Thymus (tissue), 11 donors: Measurements from ENCODE around the gene ZNF521. TPM values are rescaled to one million over a fixed set of nuclear protein-coding genes. Genes with fewer than 3 reads are reported as not detected.
A peak's percentile ranks its signal among the peaks of the same experiment; 100 is the strongest.

Source experiments
- DNase-seq, 9 donors: peaks; one replicate each; pipeline ENCODE4 v3.0.0-alpha.2; 2013; ENCODE audit warnings: low spot score in 9 of 9, low read depth in 6 of 9, missing footprints in 1 of 9
- H3K27ac ChIP-seq, 2 donors: one replicate each; pipeline ENCODE4 v1.5.1; 2013; ENCODE audit warnings: control low read depth in 1 of 2, low read depth in 1 of 2, low read length in 1 of 2, mild to moderate bottlenecking in 1 of 2, moderate library complexity in 1 of 2
- H3K27me3 ChIP-seq, 2 donors: one replicate each; pipeline ENCODE4 v1.5.1; 2013; ENCODE audit warnings: low read length in 1 of 2; ENCODE audit not compliant: control insufficient read depth in 2 of 2, insufficient read depth in 1 of 2
- H3K36me3 ChIP-seq, 2 donors: one replicate each; pipeline ENCODE4 v1.5.1; 2013; ENCODE audit warnings: low read length in 1 of 2, mild to moderate bottlenecking in 1 of 2, moderate library complexity in 1 of 2; ENCODE audit not compliant: control insufficient read depth in 2 of 2, insufficient read depth in 2 of 2
- H3K4me1 ChIP-seq, 2 donors: one replicate each; pipeline ENCODE4 v1.5.1; 2013; ENCODE audit warnings: low read length in 2 of 2; ENCODE audit not compliant: control insufficient read depth in 2 of 2, insufficient read depth in 2 of 2
- H3K4me3 ChIP-seq, 2 donors: one replicate each; pipeline ENCODE4 v1.5.1; 2013; ENCODE audit warnings: low read length in 2 of 2, control low read depth in 1 of 2, mild to moderate bottlenecking in 1 of 2
- H3K9me3 ChIP-seq, 2 donors: one replicate each; pipeline ENCODE4 v1.5.1; 2013; ENCODE audit warnings: low read length in 1 of 2, mild to moderate bottlenecking in 1 of 2; ENCODE audit not compliant: control insufficient read depth in 2 of 2, insufficient read depth in 1 of 2
- WGBS: extraction: QIAGEN DNeasy Blood & Tissue Kit; methylation state at CpG from one replicate; pipeline ENCODE4 v1.1.7; 2013; 5-methylcytosine and 5-hydroxymethylcytosine counted together
- polyA plus RNA-seq: library from polyadenylated mRNA; stranded (reverse); fragments of 200-250 nt; gene quantifications from one replicate; pipeline ENCODE4 v1.2.3, GENCODE V29; 2013
- total RNA-seq: library from RNA; stranded (reverse); fragments of 120-200 nt; gene quantifications from one replicate; pipeline ENCODE4 v1.2.4, GENCODE V29; 2013
- donor health status: healthy.

ZNF521 gene
- total and polyA plus RNA-seq, 2 donors, result 3.7 to 9.2 TPM

GRCh38 chr18:25326361-25326952 lies 25.5 kb downstream of the ZNF521 start:
- H3K36me3 ChIP-seq, result no peaks in the 10 kb centered on the region
- no peak overlapping the region for H3K27ac ChIP-seq
- DNase-seq, result no peak
- no peaks in the 10 kb centered on the region for H3K27me3 ChIP-seq
- no peaks in the 10 kb centered on the region for H3K9me3 ChIP-seq
- H3K4me3 ChIP-seq, result no peak overlapping the region
- peaks cover 0 to 4% of the 10 kb centered on the region in 2 donors for H3K4me1 ChIP-seq
- WGBS, result 95% methylated on average over 4 of the region's 4 CpGs

GRCh38 chr18:25322806-25323205 lies 29.2 kb downstream of the ZNF521 start:
- Histone ChIP-seq H3K9me3 (no peaks in the 10 kb centered on the region), H3K4me1 (peaks cover 0 to 3% of the 10 kb centered on the region in 2 donors), H3K27ac (no peak overlapping the region), H3K36me3 (no peaks in the 10 kb centered on the region), H3K27me3 (no peaks in the 10 kb centered on the region), H3K4me3 (no peak overlapping the region)
- WGBS, result 95% methylated on average over 4 of the region's 4 CpGs
- no peak for DNase-seq

GRCh38 chr18:25316381-25317018 lies 35.5 kb downstream of the ZNF521 start:
- Histone ChIP-seq H3K36me3 (no peaks in the 10 kb centered on the region), H3K4me1 (no peaks in the 10 kb centered on the region)
- 83% methylated on average over 9 of the region's 9 CpGs for WGBS

GRCh38 chr18:25314838-25315190 lies 37.2 kb downstream of the ZNF521 start:
- Histone ChIP-seq H3K9me3 (no peaks in the 10 kb centered on the region), H3K27me3 (no peaks in the 10 kb centered on the region), H3K4me1 (no peaks in the 10 kb centered on the region), H3K36me3 (no peaks in the 10 kb centered on the region), H3K4me3 (no peak overlapping the region), H3K27ac (no peak overlapping the region)
- no peak for DNase-seq

More at GRCh38 chr18:25316381-25317018, 35.5 kb downstream of the ZNF521 start:
- Histone ChIP-seq H3K27me3 (no peaks in the 10 kb centered on the region), H3K4me3 (no peak overlapping the region), H3K27ac (no peak overlapping the region), H3K9me3 (no peaks in the 10 kb centered on the region)
- DNase-seq, result no peak

GRCh38 chr18:25314151-25314837 lies 37.7 kb downstream of the ZNF521 start:
- Histone ChIP-seq H3K36me3 (no peaks in the 10 kb centered on the region), H3K4me1 (no peaks in the 10 kb centered on the region), H3K27ac (no peak overlapping the region), H3K4me3 (no peak overlapping the region), H3K9me3 (no peaks in the 10 kb centered on the region), H3K27me3 (no peaks in the 10 kb centered on the region)
- no peak for DNase-seq
- WGBS, result 97% methylated on average over 3 of the region's 3 CpGs

GRCh38 chr18:25313268-25313667 lies 38.7 kb downstream of the ZNF521 start:
- Histone ChIP-seq H3K4me3 (no peak overlapping the region), H3K9me3 (no peaks in the 10 kb centered on the region), H3K27ac (no peak overlapping the region), H3K36me3 (no peaks in the 10 kb centered on the region), H3K27me3 (no peaks in the 10 kb centered on the region), H3K4me1 (no peaks in the 10 kb centered on the region)
- no peak for DNase-seq
- 68% methylated on average over 1 of the region's 1 CpG for WGBS

GRCh38 chr18:25310045-25310444 lies 41.9 kb downstream of the ZNF521 start:
- Histone ChIP-seq H3K4me1 (no peaks in the 10 kb centered on the region), H3K27ac (no peak overlapping the region), H3K27me3 (no peaks in the 10 kb centered on the region), H3K9me3 (no peaks in the 10 kb centered on the region), H3K4me3 (no peak overlapping the region), H3K36me3 (no peaks in the 10 kb centered on the region)
- DNase-seq, result peak in 2 of 9 donors; percentile 14 to 45

- WGBS, result 83% methylated on average over 3 of the region's 3 CpGs
- no peak overlapping the region for H3K4me3 ChIP-seq
- H3K9me3 ChIP-seq, result no peaks in the 10 kb centered on the region
Measured at GRCh38 chr18:25308381-25308780, 43.6 kb downstream of the ZNF521 start.

GRCh38 chr18:25307192-25307591 lies 44.8 kb downstream of the ZNF521 start:
- no peak for DNase-seq
- Histone ChIP-seq H3K27me3 (no peaks in the 10 kb centered on the region), H3K4me3 (no peak overlapping the region), H3K27ac (no peak overlapping the region), H3K4me1 (no peaks in the 10 kb centered on the region), H3K9me3 (no peaks in the 10 kb centered on the region), H3K36me3 (no peaks in the 10 kb centered on the region)
- 97% methylated on average over 1 of the region's 1 CpG for WGBS

More at GRCh38 chr18:25308381-25308780, 43.6 kb downstream of the ZNF521 start:
- Histone ChIP-seq H3K27me3 (no peaks in the 10 kb centered on the region), H3K4me1 (no peaks in the 10 kb centered on the region), H3K36me3 (no peaks in the 10 kb centered on the region), H3K27ac (no peak overlapping the region)
- DNase-seq, result no peak
